GM21515 (cell line): ENCODE results near the gene MAP4.
"Not testable (repeated sequence)": the region's sequence is repeated elsewhere in the genome, so short reads cannot be mapped to it uniquely, and the experiment has no call there.

ENCODE experiments used
- ATAC-seq: cut with Tn5 transposase; IDR thresholded peaks from one replicate; pipeline ENCODE4 v1.9.1; 2021; ENCODE audit not compliant: unreplicated experiment

Gene MAP4, protein sequence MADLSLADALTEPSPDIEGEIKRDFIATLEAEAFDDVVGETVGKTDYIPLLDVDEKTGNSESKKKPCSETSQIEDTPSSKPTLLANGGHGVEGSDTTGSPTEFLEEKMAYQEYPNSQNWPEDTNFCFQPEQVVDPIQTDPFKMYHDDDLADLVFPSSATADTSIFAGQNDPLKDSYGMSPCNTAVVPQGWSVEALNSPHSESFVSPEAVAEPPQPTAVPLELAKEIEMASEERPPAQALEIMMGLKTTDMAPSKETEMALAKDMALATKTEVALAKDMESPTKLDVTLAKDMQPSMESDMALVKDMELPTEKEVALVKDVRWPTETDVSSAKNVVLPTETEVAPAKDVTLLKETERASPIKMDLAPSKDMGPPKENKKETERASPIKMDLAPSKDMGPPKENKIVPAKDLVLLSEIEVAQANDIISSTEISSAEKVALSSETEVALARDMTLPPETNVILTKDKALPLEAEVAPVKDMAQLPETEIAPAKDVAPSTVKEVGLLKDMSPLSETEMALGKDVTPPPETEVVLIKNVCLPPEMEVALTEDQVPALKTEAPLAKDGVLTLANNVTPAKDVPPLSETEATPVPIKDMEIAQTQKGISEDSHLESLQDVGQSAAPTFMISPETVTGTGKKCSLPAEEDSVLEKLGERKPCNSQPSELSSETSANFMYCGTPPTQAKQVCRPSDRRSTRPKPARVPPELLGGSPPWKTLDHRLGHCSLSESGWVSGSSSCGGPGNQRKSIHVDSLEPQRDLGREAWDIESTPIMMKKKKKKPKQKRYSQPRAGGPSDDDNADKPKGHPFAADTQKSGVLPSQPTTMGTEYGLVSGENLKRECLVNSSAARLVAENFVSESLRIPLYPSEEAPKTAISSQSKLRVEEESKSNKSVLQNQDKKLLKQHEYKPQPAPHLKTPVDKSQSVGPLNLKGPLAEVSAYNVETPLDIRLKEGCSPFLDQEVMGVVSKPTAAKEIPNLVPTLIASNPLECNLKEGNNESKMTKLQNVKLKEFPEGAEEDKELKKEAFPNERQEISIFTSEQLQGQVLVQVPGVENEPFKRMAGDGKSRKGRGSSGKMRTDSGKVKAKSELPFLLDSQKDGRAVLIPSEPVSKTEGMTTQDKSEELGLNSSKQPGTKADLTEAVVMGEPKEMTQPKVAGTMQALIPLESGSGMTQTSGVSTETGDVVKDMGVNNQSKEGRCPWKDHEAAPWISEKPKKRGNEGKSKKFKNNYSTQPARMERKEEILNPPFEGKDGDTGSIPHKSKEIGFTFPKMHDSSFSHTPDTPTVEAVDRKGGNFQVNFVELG (N-terminal part only)

DNA sequence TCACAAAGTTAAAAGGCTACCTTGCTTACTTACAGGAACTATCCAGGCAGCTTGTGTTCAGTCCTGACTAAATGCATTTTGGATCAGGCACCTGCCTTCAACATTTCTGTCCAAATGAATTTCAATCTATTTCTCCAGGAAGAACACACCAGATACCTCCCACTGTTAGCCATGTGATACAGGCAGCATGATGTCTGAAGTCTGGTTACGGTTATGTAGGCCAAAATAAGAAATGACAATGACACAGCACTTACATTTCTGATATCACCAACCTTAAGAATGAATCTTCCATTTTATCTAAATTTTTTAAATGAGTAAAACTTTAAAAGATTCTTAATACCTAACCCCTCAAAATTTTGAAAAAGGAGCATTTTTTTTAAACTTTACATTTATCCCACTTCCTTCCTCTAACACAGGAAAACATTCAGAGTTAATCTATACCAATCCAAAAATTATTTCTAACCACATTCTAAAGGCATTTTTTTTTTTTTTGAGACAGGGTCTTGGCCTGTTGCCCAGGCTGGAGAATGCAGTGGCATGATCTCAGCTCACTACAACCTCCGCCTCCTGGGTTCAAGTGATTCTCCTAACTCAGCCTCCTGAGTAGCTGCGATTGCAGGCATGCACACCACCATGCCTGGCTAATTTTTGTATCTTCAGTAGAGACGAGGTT lies at the start of gene MAP4:
MAP4 (minus strand) TSS at position 116 of the 673 bp plus-strand sequence. CDS start 17,556 bp downstream, outside the sequence.
- ATAC-seq: no peak

DNA sequence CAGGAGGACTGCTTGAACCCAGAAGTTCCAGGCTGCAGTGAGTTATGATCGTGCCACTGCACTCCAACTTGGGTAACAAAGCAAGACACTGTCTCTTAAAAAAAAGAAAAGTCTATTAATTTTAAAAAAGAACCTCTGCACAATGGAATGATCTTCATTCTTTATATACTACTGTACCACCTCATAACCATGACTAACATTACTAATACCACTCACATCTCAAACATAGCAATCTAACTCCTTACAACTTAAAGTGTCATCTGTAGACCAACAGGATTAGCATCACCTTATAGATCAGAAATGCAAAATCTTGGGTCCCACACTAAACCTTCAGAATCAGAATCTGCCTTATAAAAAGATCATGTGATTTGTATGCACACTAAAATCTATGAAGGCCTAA lies 48.8 kb upstream of the MAP4 start:
- ATAC-seq: no peak

DNA sequence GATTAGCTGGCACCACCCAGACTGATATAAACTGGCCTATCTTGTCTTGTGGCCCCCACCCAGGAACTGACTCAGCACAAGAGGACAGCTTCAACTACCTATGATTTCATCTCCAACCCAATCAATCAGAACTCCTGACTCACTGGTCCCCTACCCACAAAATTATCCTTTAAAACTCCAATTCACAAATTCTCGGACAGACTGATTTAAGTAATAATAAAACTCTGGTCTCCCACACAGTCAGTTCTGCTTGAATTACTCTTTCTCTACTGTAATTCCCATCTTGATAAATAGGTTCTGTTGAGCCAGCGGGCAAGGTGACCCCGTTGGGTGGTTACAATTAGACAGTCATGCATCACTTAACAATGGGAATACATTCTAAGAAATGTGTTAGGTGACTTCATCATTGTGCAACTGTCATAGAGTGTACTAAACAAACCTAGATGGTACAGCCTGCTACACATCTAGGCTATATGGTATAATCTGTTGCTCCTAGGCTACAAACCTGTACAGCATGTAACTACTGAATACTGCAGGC lies 48.1 kb upstream of the MAP4 start:
- ATAC-seq: no peak

DNA sequence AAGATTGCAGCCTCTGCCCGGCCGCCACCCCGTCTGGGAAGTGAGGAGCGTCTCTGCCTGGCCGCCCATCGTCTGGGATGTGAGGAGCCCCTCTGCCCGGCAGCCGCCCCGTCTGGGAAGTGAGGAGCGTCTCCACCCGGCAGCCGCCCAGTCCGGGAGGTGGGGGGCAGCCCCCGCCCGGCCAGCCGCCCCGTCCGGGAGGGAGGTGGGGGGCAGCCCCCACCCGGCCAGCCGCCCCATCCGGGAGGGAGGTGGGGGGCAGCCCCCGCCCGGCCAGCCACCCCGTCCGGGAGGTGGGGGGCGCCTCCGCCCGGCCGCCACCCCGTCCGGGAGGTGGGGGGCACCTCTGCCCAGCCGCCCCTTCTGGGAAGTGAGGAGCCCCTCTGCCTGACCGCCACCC lies 45.4 kb upstream of the MAP4 start:
- ATAC-seq: not testable (repeated sequence)

DNA sequence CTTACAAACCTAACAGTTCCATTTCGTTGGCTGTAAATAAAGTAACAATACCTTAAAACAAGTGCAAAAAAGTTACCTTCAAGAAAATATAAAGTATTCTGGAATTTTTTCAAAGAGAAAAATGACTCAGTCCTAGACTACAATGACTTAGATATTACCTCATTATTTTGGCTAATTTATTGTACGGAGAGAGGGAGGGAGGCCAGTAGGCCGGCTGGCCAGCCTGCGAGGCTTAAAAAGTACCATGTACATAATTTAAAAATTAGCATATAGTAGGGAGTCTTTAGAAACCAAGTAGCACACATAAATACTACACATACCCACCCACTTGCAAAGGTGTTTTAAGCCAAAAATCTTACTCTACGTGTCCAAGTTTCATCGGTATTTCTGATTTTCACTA lies 41.9 kb upstream of the MAP4 start:
- ATAC-seq: no peak

DNA sequence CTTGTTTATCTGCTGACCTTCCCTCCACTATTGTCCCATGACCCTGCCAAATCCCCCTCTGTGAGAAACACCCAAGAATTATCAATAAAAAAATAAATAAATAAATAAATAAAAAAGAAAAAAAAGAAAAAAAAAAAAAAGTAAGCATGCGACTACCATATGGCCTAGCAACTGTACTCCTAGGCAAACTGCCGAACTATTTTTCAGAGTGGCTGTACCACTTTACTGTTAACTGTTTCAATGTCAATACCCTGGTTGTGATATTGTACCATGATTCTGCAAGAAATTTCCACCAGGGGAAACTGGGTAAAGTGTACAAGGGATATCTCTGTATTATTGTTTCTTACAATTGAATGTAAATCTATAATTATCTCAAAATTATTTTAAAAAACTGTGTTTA lies 41.3 kb upstream of the MAP4 start:
- ATAC-seq: no peak

DNA sequence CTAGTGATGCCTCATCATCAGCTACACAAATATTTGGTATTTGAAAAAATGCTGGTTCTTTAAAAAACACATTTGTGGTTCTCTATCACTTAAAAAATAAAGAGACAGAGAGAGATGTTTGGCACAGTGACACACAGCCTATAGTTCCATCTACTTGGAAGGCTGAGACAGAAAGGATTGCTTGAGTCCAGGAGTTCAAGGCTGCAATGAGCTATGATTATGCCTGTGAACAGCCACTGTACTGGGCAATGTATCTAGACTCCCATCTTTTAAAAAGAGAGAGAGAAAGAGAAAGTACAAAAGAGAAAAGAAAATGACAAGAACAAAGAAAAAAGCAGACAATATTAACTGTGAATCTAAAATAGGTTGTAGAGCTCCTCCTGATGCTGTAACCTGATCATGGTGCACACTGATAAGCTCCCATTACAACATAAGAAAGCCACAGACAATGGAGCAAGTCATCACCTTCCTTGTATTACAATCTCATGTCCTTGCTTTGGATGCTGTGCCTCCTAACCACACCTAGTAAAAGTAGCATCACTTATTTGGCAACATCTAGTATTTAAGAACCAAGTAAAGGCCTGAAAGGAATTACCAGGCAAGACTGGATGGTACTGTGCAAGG lies 31.7 kb upstream of the MAP4 start:
- no peak for ATAC-seq

DNA sequence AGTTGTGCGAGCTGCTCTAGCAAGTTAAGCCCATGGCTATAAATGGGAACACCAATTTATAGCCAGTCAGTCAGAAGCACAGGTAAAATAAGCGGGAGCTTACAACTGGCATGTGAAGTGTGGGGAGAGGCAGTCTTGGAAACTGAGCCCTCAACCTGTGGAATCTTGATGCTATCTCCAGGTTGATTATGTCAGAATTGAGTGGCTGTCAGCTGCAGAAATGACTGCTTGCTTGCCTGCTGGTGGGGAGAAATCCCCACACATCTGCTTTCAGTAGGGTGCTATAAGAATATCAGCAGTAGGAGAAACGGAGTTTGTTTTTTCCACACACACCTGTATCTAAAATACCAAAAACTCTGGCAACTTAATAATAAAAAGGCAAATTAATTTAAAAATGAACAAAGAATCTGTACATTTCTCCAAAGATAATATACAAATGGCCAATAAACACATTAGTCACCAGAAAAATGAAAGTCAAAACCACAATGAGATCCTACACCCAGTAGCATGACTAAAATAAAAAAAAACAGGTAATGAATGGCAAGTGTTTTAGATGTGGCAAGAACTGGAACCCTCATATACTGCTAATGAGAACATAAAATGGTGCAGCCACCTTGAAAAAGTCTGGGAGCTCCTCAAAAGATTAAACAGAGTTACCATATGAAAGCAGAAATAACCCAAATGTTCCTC lies 26.0 kb upstream of the MAP4 start:
- ATAC-seq: no peak

DNA sequence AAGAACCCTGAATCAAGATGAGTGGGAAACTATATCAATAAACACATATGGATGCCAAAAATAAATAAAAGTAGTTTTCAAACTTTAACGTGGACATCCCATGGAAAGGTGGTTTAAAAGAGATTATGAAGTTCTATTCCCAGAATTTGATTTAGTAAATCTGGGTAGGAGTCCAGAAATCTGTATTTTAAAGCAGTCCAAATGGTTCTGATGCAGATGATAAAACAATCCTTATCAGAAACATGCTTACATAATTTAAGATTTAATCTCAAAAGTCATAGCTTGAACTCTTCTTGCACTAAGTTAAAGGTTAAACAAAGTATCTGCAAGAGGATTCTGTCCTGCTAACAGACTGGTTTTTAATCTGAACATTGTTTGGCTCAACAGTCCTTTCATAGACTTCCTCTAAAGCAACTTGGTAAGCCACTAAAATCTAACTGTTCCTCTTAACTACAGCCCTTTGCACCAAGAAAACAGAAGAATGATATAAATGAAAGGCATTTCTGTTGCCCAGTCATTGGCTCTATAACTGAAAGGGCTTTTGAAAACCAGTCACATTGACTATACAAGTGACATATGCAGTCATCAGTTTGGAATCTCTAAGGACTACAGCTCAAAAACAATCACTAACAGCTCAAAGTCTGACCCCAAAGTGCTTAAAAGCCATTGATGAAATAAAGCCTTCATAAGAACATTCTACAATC lies 23.4 kb upstream of the MAP4 start:
- ATAC-seq: no peak

DNA sequence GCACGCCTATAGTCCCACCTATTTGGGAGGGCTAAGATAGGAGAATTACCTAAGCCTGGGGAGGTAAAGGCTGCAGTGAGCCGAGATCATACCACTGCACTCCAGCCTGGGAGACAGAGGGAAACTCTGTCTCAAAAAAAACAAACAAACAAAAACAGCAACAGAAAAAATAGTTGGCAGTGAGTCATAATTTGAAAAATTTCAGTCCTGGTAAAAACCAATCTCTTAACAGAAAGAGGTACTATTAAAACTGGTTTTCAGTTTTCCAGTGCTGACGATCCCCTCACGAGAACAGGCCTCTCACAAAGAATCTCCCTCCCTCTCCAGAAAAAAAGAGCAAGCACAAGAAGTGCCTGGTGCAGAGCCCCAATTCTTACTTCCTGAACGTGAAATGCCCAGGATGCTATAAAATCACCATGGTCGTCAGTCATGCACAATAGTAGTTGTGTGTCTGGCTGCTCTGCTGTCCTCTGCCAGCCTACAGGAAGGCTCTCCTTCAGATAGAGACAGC lies 22.8 kb upstream of the MAP4 start:
- ATAC-seq: no peak

DNA sequence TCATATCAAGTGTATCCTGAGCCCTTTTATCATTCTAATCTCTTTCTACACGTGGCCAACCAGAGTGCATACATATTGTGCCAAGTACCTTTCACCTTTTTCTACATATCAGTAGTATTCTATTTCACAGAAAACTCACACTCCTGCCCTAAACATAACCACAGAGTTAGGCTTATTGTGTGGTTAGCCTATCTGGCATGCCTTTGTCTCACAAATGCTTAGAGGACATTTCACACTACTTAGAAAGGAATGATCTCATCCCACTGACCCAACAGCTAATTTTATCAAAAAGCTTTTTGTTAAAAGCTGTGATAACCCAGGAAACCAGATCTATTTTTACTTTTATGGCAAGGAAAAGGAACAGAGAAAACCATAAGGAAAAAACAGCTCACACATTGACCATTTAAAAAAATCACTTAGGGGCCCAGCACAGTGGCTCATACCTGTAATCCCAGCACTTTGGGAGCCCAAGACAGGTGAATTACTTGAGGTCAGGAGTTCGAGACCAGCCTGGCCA lies 17.8 kb upstream of the MAP4 start:
- no peak for ATAC-seq

DNA sequence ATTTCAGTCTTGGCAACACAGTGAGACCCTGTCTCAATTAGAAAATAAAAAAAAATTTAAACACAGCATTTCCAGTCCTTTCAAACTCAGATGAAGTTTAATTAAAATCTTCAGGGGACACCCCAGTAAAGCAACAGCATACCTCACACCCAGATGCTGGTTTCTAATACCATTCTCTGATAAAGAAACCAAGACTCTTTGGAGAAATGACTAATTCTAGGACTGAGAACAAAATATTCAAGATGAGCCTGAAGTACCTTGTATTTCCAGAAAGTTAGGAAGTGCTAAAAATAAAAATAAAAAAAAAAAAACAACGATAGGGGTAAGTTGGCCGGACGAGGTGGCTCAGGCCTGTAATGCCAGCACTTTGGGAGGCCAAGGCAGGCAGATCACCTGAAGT lies 14.0 kb upstream of the MAP4 start:
- no peak for ATAC-seq

DNA sequence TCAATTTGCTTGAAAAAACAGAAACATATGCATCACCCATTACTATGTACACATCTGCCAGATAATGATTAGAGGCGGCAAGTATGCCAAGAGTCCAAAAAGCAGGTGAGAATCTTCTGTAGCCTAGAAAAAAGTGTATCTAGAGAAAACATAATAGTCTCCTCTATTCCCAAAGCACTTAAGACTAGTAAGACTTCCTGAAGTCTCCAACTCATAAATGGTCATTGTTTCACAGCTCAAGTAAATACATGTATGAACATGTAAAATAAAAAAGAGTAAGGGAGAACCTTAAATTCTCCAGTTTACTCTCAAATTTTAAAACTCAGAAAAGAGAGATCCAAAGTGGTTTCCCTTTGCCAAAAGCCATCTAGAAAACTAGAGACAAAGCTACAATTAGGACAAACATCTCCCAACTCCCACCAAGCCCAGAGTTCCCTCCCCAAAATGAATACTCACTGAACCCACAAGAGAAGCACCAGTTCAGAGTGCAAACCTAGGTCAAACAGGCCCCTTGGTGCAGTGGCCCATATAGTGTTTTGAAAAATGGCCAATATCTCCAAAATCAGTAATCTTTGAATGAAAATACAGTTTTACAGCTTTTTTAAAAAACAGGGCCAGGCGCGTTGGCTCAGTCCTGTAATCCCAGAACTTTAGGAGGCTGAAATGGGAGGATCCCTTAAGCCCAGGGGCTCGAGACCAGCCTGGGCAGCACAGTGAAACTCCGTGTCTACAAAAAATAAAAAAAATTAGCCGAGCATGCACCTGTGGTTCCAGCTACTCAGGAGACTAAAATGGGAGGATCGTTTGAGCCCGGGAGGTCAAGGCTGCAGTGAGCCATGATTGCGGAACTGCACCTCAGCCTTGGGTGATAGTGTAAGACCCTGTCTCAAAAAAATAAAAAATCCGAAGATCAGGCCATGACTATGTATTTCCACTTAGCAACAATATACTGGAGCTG lies 11.0 kb upstream of the MAP4 start:
- no peak for ATAC-seq

DNA sequence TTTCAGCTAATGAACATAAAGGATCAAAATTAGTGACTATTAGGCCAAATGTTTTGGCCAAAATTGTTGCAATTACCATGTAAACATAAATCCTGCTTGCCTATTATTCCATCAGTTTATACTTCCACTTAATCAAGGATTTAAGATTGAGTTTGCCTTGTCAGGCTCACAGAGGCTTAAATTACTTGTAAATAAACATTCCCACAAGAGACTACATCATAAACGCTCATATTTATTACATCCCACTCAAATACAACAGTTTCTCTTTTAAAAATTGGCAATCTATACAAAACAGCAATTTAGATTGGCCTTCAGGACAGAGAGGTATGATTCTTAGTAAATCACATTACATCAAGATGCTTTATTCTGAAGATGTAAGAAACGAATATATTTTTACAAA lies 9.9 kb upstream of the MAP4 start:
- no peak for ATAC-seq

DNA sequence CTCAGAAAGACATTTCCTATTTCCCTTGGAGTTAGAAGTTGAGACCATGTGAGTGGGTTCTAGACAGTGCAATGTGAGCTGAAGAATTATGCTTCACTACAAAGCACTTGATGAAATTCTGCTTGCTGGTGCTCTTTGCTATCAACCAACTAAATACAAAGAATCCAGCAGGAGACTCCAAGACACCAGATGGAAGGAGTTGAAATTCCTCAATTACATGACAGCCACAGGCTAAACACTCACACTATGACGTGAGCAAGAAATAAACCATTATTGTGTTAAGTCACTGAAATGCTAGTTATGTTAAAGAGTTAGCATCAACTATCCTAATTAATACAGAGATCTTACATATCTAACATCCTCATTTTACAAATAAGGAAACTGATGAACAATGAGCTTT lies 8.2 kb upstream of the MAP4 start:
- ATAC-seq: no peak

DNA sequence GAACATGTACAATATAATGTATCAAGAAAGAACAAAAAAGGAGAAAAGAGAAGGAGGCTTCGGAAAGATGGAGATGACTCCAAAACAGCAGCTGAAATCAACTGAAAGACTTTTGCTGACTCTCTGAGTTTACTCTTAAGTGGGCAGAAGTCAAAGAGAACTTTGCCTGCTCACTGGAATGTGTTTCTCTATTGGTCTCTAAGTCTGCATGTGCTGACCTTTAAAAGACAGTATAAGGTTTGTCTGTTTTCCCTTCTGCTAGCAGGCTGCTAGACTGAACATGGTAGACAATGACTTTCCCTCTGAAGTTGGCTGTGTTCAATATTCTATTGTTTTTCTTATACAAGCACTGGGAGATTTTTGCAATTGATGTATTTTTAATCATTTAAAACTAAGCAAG lies 7.2 kb upstream of the MAP4 start:
- ATAC-seq: no peak

DNA sequence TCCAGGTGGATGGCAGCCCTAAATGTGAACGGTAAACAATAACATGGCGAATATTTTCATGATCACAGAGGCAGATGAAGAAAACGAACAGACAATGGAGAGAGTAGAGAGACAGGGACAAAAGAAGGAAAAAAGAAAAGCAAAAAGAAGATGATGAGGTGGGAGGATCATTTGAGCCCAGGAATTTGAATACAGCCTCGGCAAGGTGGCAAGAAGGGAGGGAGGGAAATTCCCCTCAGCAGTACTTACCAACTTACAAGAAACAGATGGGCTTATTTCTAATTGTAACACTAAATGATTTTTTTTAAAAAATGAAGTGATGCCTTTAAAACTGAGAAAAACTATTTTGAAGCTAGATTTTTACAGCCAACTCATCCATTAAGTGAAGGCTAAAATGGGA lies 6.0 kb upstream of the MAP4 start:
- no peak for ATAC-seq
